Right ventricle myocardium inferior (tissue), 1 donor: ENCODE data around the gene EEFSEC. TPM values are rescaled to one million over a fixed set of nuclear protein-coding genes. Genes with fewer than 3 reads are reported as not detected.

ENCODE experiments used
- ATAC-seq: fragments of 200-7000 bp; cut with Tn5 transposase; one replicate; pipeline ENCODE4 v1.9.1; 2020; ENCODE audit warnings: mild to moderate bottlenecking, moderate library complexity
- DNase-seq: peaks from one replicate; pipeline ENCODE4 v3.0.0; 2021; ENCODE audit errors: missing footprints
- intact Hi-C: fragments of 100-400 bp; cut with DNase I; formaldehyde crosslinking; loops from one replicate; pipeline ENCODE4 v1.11.0; 2022
- total RNA-seq: library from RNA; stranded (reverse); fragmentation: NEBNext Ultra II Directional; extraction: Animal tissue kit (Norgen Biotek cat#: 25700); gene quantifications from one replicate; pipeline ENCODE4 v1.2.1, GENCODE V29; 2021
- donor health status: DM: no; HTN: yes; CAD: no; lungs with severe emphysema.

The EEFSEC gene
- total RNA-seq, 1 donor from 2014 or later = 19.4 TPM

DNA sequence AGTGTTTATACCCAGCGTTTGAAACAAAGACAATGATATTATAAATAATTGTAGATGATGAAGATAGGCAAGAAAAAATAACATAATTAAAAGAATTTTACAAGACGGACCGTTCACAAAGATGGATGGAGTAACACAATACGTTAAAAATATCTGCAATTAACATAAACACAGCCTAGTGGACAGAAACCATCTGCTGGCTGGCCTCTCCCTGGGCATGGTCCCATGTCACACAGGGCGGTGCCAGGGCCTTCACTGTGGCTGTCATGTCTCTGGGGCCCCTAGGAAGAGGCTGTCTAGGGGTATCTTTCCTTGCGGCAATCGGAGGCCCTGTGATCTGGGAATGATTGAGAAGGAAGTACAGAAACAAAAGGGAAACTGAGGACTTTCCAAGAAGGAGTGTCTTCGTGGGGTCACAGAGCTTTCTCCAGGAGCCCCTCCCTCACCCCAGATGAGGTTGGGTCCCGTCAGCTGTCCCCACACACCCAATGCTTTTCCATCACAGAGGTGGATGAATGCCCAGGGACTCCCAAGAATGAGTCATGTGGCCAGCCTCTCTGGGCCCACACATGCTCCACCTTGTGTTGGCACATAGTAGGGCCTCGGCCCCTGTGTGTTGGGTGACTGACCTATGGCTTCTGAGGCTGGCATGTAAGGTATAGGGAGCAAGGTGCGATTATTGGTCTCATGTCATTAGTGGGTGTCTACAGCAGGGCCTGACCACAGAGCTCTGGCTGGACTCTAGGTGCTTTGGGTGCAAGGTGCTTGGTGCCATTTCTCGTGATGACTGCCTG, 226.3 kb downstream of the EEFSEC start:
- intact Hi-C loops = loop anchor here (5.0 kb wide), 1 partner anchor 82 kb away; no protein-coding TSS in a partner anchor
- DNase-seq (no peak), ATAC-seq (no peak)

DNA sequence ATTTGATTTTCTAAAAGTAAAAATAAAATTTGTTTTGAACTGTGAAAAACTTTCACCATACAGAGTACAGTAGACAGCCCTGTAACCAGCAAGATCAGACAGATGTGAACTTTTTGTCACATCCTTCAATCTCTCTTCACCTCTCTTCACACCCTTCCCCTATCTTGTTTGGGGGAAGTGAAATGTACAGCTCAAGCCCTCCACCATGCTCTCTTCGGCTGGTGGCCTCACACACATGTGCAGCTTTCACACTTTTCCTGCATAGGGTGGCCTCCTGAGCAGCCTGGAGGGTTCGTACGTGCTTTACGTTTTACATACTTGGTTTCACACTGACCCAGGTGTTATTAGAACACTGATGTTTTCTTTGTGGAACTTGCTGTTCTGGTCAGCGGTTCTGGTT, 227.0 kb downstream of the EEFSEC start:
- ATAC-seq (no peak), DNase-seq (no peak)
- intact Hi-C loops = loop anchor here (5.0 kb wide), 1 partner anchor 83 kb away; no protein-coding TSS in a partner anchor

DNA sequence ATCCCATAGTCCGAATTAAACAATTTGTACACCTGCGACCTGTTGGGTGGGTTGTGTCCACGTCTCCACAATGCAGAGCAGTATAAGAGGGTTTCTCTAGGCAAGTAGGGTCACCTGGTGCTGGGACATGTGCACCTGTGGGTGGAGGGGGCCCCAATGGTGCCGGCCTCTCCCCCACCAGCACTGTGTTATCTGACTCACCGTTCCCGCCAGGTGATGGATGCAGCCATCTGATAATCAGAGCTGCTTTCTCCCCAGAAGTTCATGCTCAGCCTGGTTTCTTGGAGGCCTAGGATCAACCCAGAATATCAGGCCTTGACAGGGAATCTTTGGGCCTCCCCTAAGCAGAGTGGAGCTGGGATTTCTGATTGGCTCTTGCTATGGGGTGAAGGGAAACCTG, 227.4 kb downstream of the EEFSEC start:
- intact Hi-C loops = loop anchor here (5.0 kb wide), 1 partner anchor 83 kb away; no protein-coding TSS in a partner anchor
- ATAC-seq = no peak
- DNase-seq = no peak

DNA sequence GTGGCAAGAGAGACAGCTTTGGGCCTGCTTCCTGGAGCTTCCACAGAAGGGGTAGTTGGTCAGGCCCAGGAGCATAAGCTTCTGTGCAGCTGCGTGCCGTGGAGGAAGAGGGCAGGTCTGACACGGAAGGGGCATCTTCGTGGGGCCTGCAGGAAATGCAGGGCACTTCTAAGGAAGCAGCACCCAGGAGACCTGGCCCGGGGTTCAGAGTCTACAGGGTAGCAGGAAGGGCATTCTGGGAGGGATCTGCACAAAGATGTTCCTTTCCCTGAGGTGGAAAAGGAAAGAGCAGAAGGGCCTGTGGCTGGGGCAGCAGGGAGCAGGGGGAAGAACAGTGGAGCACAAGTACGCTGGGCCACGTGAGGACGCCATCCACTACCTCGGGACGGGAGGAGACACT, 228.3 kb downstream of the EEFSEC start:
- intact Hi-C loops = loop anchor here (2.0 to 5.0 kb wide), 2 partner anchors 15 to 84 kb away; no protein-coding TSS in a partner anchor
- ATAC-seq = no peak
- no peak for DNase-seq

DNA sequence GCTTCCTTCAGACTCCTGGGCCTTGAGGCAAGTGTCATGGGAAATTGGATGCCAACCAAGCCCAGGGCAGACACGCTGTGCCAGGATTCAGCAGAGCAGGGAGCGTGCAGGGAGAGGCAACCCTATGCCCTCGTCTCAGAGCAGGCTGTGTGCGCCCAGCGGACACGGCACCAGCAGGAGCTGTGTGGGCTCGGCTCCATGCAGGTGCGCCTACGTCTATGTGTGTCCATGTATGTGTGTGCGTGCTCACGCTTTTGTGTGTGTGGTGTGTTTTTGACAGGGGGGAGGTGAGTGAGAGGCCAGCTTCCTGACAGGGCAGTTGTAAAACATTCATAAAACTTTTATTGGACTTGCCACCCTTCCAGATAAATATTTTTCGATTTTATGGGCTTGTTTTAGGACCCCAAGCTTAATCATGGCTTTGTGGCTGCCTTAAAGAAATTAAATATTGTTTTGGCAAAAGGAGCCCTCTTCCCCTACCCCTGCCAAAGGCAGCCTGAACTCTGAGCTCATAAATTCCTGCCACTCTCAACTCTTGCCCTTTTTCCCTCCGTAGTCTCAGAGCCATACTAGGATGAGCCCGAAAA, 229.0 kb downstream of the EEFSEC start:
- DNase-seq (no peak), ATAC-seq (peak; percentile 49)
- intact Hi-C loops = loop anchor here (2.0 to 5.0 kb wide), 2 partner anchors 16 to 85 kb away; no protein-coding TSS in a partner anchor

DNA sequence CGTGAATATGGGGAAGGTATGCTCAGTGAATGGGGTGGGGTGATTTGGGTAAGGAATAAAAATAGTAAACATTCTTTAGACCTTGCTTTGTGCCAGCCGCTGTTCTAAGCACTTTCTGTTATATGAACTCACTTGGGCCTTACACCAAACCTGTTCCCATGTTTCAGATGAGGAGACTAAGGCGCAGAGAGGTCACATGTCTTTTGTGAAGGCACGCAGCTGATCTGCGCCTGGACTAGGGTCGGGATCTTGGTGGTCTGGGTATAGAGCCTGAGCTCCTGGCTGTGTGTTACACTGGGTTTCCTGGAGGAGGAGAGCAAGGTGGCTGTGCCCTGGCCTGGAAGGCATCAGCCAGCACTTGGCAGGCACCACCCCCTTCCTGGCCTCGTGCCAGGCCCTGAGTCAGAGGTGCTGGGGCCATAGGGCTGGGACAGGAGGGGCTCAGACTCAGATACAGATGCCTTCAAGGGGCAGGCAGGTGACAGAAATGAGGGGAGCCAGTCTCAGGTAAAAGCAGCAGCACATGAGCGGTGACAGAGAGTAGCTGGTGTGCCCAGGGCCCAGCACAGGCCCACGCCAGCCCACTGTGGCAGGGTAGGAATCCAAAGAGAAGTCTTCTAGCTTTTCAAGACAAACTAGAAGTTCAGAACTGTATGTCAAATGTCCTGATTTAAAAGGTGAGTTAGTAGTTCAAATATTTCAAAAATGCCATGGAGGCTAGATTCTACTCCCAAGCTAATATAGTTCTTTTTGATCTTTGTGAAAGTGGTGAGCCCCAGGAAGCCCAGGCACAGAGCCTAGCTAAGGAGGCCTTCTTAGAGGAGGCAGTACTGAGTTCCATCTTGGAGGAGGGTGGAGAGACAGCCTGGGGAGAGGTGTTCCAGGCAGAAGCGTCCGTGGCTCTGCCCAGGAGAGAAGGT, 230.3 kb downstream of the EEFSEC start:
- DNase-seq (peak; percentile 86), ATAC-seq (peak; percentile 34)
- intact Hi-C loops = loop anchor here (2.0 to 5.0 kb wide), 2 partner anchors 17 to 86 kb away; no protein-coding TSS in a partner anchor

DNA sequence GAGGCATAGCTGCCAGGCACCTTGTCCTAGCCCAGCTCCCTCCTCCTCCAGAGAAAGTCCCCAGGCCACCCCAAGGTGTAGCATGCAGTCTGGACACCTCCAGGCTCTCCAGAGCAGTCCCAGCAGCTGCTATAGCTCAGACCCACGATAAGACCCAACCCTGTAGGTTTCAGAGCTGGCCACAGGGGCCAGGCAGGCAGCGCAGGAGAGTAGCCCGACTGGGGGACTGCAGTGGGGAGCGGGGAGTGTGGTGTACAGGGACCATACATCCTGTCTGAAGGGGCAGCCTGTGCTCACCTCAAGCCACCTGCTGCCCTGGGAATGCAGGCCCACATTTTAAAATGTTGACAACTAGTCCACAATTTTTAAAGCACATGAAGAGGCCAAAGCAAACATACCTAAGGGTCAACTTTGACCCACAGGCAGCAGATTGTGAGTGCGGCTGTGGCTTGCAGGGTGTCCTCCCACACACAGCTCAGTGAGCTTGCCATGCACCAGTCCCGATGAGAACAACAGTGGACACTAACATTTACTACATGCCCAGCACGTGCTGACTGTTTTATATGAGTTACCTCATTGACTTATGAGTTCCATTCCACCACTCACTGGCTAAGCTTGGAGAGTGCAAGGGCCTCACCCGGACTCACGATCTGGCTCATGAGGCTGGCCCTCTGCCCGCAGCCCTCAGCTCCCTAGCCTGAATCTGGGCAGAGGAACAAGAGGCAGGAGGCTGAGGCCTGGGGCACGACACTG, 232.0 kb downstream of the EEFSEC start:
- ATAC-seq = peak; percentile 86
- peak; percentile 88 for DNase-seq
- intact Hi-C loops = no loop called here

DNA sequence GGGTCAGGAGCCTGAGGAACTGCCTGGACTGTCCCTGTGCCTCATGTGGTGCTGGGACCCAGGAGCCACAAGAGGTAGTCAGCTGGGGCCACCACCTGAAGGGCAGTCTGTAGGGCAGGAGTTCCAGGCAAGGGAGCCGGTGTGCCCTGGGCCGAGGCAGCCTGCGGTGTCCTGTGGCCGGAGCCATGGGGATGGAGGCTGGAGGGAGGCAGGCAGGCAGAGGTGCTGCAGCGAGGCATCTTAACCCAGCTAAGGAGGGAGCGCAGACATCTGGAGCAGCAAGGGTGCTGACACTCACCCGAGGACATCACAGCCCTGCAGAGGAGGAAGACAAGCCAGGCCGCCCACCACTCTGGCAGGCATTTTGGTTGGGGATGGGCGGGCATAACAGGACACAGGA, 235.7 kb downstream of the EEFSEC start:
- intact Hi-C loops = no loop called here
- ATAC-seq (no peak), DNase-seq (no peak)

DNA sequence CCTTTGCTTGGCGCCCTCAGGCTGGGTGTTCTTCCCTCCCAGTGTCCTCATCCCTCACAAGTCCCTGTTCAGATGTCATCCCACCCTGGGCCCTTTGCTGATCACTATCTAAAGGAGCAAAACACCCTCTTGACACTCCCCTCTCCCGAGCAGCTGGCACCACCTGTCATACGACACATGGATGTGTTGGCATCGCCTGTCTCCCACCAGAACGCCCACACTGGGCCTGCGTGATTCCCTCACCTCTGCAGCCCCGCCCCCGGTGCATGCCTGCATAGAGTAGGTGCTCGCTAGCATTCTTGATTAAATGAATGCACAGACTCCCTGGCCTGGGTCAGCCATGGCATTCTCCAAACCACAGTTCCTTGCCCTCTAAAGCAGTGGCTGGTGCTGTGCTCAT, 237.6 kb downstream of the EEFSEC start:
- intact Hi-C loops = no loop called here
- no peak for ATAC-seq
- no peak for DNase-seq

DNA sequence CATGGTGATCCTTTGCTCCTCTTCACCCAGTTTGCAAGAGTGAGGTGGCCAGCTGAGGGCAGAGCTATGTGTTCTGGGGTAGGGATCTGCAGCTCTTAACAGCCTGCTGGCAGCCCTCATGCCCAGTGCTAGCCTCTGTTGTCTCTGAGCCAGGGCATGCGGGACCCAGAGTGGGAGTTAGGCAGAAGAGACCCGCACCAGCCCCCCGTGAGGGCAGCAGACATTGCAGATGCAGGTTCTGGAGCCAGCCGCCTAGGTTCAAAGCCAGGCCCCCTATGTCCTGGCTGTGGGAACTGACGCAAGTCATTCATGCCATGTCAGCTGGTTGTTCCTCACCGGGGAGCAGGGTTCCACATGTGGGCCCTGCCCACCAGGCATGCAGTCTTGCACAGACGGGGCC, 238.7 kb downstream of the EEFSEC start:
- intact Hi-C loops = no loop called here
- no peak for ATAC-seq

DNA sequence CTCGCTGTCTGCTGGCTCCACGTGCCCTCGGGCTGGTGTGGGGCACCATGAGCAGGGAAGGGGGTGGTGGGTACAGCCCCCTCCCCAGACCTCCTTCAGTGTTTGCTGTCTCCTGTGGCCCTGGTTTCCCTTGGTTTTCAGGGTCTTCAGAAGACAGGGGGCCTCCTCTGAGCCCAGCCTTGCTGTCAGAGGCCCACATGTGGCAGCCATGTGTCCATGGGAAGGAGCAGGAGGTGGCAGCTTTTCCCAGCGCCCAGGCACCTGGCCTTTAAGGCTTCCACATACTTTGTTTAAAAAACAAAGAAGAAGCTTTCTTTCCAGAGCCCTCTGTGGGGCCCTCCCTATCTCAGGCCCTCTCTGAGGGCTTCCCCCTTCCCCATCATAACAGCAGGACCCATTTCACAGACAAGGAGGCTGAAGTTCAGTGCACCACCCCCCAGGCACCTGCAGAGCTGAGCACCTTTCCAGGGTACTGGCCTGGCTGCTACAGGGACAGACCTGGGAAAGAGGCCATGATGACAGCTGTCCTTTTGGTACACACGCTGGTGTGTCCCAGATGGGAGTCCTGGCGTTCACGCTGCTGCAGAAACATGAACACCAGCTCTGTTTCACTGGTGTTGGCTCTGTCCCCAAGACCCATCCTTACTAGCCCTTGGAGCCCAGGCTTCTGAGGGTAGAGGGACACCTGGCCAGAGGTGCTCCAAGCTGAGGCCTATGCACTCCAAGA, 239.7 kb downstream of the EEFSEC start:
- no peak for ATAC-seq
- intact Hi-C loops = no loop called here
- no peak for DNase-seq

More for the DNA sequence above, 238.7 kb downstream of the EEFSEC start:
- DNase-seq = no peak

DNA sequence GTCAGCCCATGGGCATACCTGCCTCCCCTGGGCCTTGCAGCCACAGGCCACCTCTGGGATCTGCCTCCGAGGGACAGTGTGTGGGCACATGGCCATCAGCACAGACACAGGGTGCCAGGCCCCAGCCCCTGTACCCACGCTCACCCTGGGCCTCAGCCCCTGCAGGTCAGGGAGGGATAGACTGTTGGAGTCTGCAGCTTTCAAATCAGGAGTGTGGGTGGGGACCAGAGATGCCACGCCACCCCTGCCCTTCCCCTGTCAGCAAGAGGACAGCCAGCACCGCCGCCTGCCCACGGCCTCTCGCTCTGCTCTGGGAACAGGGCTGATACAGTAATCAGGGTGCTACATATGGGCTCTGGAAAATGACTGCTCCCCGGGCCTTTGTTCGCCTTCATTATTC, 240.8 kb downstream of the EEFSEC start:
- intact Hi-C loops = no loop called here
- DNase-seq = no peak
- peak; percentile 18 for ATAC-seq

DNA sequence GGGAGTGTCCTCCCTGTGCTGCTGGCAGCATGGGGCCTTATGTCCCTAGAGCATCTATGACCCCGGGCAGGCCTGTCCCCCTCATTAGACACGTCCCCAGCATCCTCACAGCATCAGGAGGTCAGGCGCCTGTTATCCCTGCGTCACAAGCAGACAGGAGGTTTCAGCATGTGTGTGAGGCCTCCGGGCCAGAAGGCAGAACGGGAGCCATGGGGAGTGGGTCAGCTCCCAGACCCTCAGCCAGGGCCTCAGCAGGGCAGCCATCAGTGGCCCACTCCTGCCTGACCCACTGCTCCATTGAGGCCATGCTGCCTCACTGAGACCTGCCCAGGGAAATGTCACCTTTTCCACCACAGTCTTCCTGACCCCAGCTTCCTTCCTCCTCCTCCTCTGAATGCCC, 241.8 kb downstream of the EEFSEC start:
- no peak for ATAC-seq
- intact Hi-C loops = no loop called here
- DNase-seq = no peak

DNA sequence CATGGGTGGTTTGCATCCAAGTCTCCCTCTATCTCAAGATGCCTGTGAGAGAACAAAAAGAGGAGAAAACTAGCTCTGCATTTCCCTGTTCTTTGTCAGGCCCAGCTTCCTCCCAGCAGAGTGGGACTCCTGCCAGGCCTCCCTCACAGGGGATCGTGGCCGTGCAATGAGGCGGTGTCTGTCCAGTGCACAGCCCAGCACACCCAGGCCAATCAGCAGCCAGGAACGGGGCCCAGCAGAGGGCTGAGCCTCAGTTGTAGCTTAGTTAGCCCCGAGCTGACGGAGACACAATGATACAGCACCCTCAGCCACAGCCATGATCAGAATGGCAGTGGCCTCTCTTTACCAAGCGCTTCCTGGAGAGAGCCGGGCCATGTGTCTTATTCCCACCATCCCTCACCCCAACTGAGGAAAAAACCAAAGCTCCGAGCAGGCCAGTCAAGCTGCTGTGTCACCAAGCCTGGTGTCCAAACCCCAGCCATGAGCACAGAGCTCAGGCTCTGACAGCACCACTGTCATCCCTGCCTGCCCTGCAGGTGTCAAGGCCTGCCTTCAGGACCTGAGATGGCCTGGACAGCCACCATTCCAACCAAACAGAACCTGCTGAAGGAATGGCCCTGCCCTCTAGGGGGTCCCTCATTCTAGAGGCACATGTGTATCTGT, 242.3 kb downstream of the EEFSEC start:
- intact Hi-C loops = no loop called here
- DNase-seq = peak; percentile 91
- ATAC-seq = peak; percentile 82

DNA sequence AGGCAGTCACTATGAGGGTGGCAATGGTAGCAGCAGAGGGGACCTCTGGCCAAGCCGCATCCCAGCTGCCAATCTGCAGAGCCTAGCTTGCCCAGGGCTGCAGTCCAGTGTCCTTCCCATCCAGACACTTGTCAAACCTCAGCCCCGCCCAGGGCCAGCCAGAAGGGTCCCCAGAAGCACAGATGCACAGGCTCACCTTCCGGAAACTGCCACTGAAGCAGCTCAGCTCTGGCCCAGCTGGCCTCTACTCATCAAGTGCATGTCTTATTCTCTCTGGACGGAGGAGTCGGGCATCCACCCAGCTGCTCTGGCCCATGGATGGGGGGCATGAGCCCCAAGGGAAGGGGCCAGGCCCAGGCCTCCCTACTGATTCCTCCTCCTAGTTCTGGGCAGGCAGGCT, 244.2 kb downstream of the EEFSEC start:
- intact Hi-C loops = no loop called here
- ATAC-seq (no peak), DNase-seq (no peak)

DNA sequence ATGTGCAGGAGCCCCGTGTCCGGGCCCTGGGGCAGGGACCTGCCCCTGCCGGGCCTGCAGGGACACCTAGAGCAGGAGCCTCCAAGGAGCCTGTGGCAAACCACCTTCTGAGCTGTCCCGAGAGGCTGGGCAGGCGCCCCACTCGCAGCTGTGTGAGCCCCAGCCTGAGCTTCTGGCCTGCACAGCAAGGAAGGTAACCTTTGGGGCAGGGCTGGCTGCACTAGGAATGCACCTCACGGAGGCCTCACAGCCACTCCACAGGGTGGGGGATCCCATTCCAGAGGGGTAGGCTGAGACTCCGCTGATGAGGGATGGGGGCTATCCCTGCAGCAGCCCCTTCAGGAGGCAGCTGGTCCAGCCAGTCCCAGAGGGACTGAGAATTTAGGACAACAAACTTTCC, 245.3 kb downstream of the EEFSEC start:
- intact Hi-C loops = no loop called here
- ATAC-seq = no peak
- no peak for DNase-seq

DNA sequence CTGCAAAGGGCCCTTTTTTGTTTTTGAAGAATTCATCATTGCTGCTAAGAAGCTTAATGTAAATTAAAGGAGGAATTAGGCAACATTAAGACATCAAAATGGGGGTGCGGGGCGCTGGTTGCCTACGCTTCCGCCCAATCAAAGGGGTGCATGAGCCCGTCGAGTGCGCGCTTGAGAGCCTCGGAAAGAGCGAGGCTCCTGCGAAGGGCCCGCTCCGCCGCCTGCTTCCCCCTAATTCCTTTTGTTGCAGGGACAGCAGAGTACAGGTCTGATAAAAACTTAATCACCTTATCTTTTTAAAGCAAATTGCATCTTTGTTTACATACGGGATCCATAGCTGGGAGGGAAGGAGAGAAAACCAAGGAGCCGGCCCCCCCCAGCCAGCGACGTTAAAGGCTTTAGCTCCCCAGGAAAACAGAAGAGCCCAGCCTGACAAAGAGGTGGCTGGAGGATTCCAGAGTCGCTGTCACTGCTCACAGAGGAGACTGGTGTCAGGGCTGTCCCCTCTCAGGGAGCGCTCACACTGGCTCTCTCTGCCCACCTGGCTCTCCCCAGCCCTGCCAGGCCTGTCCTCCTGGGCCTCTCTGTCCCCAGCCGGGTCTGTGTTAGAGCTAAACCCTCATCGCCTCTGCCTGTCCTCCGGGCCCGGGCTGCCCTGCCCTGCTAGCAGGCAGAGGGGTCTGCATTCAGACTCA, 246.1 kb downstream of the EEFSEC start:
- no peak for DNase-seq
- ATAC-seq = no peak
- intact Hi-C loops = no loop called here
